HepG2 (cell line): ENCODE results near the gene TRPT1. TPM values are rescaled to one million over a fixed set of nuclear protein-coding genes. Genes with fewer than 3 reads are reported as not detected.

ENCODE experiments used
- AGO2 ChIP-seq: fragments of 200-400 bp; formaldehyde crosslinking; optimal IDR thresholded peaks from 2 replicates; pipeline ENCODE3; 2017; ENCODE audit warnings: mild to moderate bottlenecking, low read depth, low read length, moderate library complexity
- ARNTL ChIP-seq: sonication (generic); formaldehyde crosslinking; IDR thresholded peaks from 2 replicates; pipeline ENCODE4 v1.4.0; 2020; ENCODE audit warnings: mild to moderate bottlenecking, missing genetic modification reagents
- CERS6 ChIP-seq: sonication (generic); formaldehyde crosslinking; IDR thresholded peaks from 2 replicates; pipeline ENCODE4 v1.5.0; 2020; ENCODE audit warnings: missing genetic modification reagents
- EZH2 ChIP-seq: conservative IDR thresholded peaks from 2 replicates; pipeline ENCODE4 v1.6.1; 2012; ENCODE audit warnings: mild to moderate bottlenecking, low read depth, low read length, moderate library complexity
- FOSL1 ChIP-seq: sonication (generic); formaldehyde crosslinking; IDR thresholded peaks from 2 replicates; pipeline ENCODE4 v1.9.0; 2021; ENCODE audit warnings: missing genetic modification reagents, borderline replicate concordance
- FOXM1 ChIP-seq: sonication (generic); formaldehyde crosslinking; IDR thresholded peaks from 2 replicates; pipeline ENCODE4 v1.5.0; 2020; ENCODE audit warnings: missing genetic modification reagents
- KDM6A ChIP-seq: IDR thresholded peaks from 2 replicates; pipeline ENCODE4 v1.6.1; 2016; ENCODE audit warnings: low read depth
- MED1 ChIP-seq: sonication (generic); formaldehyde crosslinking; IDR thresholded peaks from 2 replicates; pipeline ENCODE4 v1.4.0; 2020; ENCODE audit warnings: missing genetic modification reagents
- MTA1 ChIP-seq: sonication (generic); formaldehyde crosslinking; IDR thresholded peaks from 2 replicates; pipeline ENCODE4 v1.4.0; 2020; ENCODE audit warnings: missing genetic modification reagents, mild to moderate bottlenecking, borderline replicate concordance
- PITX1 ChIP-seq: sonication (generic); formaldehyde crosslinking; IDR thresholded peaks from 2 replicates; pipeline ENCODE4 v1.5.1; 2020; ENCODE audit warnings: mild to moderate bottlenecking, missing genetic modification reagents
- PLSCR1 ChIP-seq: sonication (generic); formaldehyde crosslinking; IDR thresholded peaks from 2 replicates; pipeline ENCODE4 v1.5.0; 2020; ENCODE audit warnings: missing genetic modification reagents, mild to moderate bottlenecking, borderline replicate concordance
- POGK ChIP-seq: sonication (generic); formaldehyde crosslinking; conservative IDR thresholded peaks from 2 replicates; pipeline ENCODE4 v1.8.0; 2022; ENCODE audit warnings: mild to moderate bottlenecking, moderate library complexity, missing genetic modification reagents
- RFXANK ChIP-seq: IDR thresholded peaks from 2 replicates; pipeline ENCODE4 v1.6.1; 2016
- SSRP1 ChIP-seq: IDR thresholded peaks from 2 replicates; pipeline ENCODE4 v1.6.1; 2016; ENCODE audit warnings: control low read depth
- USF2 ChIP-seq, 2 experiments: sonication (generic) in 1 of 2; formaldehyde crosslinking in 1 of 2; IDR thresholded peaks; 2 replicates each; pipeline versions ENCODE4 v1.5.1 to v1.6.1; 2011 to 2020; ENCODE audit warnings: borderline replicate concordance in 1 of 2, low read depth in 1 of 2, low read length in 1 of 2, mild to moderate bottlenecking in 1 of 2, missing genetic modification reagents in 1 of 2, moderate library complexity in 1 of 2
- ZFP90 ChIP-seq: sonication (generic); formaldehyde crosslinking; IDR thresholded peaks from 2 replicates; pipeline ENCODE4 v1.8.0; 2022; ENCODE audit warnings: missing genetic modification reagents, mild to moderate bottlenecking, inconsistent platforms, borderline replicate concordance
- ZMYM4 ChIP-seq: sonication (generic); formaldehyde crosslinking; IDR thresholded peaks from 2 replicates; pipeline ENCODE4 v1.8.1; 2023; ENCODE audit warnings: mild to moderate bottlenecking, missing genetic modification reagents
- ZNF20 ChIP-seq: sonication (generic); formaldehyde crosslinking; IDR thresholded peaks from 2 replicates; pipeline ENCODE4 v1.4.0; 2020; ENCODE audit warnings: mild to moderate bottlenecking, moderate library complexity, missing genetic modification reagents
- ZNF282 ChIP-seq: fragments of 450-650 bp; IDR thresholded peaks from 2 replicates; pipeline ENCODE4 v1.6.1; 2018; ENCODE audit not compliant: partially characterized antibody
- ZNF331 ChIP-seq: sonication (generic); formaldehyde crosslinking; IDR thresholded peaks from 2 replicates; pipeline ENCODE4 v1.4.0; 2020; ENCODE audit warnings: missing genetic modification reagents
- ZNF382 ChIP-seq: sonication (generic); formaldehyde crosslinking; IDR thresholded peaks from 2 replicates; pipeline ENCODE4 v1.5.0; 2020; ENCODE audit warnings: missing genetic modification reagents, mild to moderate bottlenecking, borderline replicate concordance
- ZNF597 ChIP-seq: sonication (generic); formaldehyde crosslinking; IDR thresholded peaks from 2 replicates; pipeline ENCODE4 v1.5.0; 2020; ENCODE audit warnings: missing genetic modification reagents
- ZNF670 ChIP-seq: sonication (generic); formaldehyde crosslinking; IDR thresholded peaks from 2 replicates; pipeline ENCODE4 v1.8.0; 2022; ENCODE audit warnings: mild to moderate bottlenecking, missing genetic modification reagents, borderline replicate concordance
- ZNF839 ChIP-seq: sonication (generic); formaldehyde crosslinking; IDR thresholded peaks from 2 replicates; pipeline ENCODE4 v1.4.0; 2020; ENCODE audit warnings: missing genetic modification reagents, mild to moderate bottlenecking, borderline replicate concordance
- polyA plus RNA-seq, 8 experiments: library from polyadenylated mRNA; depleted of rRNA in 3 of 8; stranded (reverse) in 7 of 8; unstranded in 1 of 8; fragments of >200 nt; fragmentation: Illumina TruSeq in 4 of 8; extraction: Trizol in 4 of 8; gene quantifications; 2 replicates each; pipeline versions ENCODE4 v1.2.1 to v1.2.3, GENCODE V29; 2011 to 2016; ENCODE audit warnings: low read depth in 4 of 8, missing spikeins in 1 of 8, mixed read lengths in 1 of 8; ENCODE audit not compliant: insufficient read depth in 1 of 8
- total RNA-seq, 5 experiments: library from RNA; depleted of rRNA; stranded (reverse); fragments of >200 nt; fragmentation: Illumina TruSeq; extraction: Trizol; gene quantifications; 2 replicates each; pipeline ENCODE4 v1.2.3, GENCODE V29; 2016; ENCODE audit warnings: low read depth in 1 of 5

The TRPT1 gene
- total and polyA plus RNA-seq, 2 of the 13 experiments (the other 11 are each of a cell fraction or from before 2014, with no cell fraction given): 24.8 to 40.7 TPM

DNA sequence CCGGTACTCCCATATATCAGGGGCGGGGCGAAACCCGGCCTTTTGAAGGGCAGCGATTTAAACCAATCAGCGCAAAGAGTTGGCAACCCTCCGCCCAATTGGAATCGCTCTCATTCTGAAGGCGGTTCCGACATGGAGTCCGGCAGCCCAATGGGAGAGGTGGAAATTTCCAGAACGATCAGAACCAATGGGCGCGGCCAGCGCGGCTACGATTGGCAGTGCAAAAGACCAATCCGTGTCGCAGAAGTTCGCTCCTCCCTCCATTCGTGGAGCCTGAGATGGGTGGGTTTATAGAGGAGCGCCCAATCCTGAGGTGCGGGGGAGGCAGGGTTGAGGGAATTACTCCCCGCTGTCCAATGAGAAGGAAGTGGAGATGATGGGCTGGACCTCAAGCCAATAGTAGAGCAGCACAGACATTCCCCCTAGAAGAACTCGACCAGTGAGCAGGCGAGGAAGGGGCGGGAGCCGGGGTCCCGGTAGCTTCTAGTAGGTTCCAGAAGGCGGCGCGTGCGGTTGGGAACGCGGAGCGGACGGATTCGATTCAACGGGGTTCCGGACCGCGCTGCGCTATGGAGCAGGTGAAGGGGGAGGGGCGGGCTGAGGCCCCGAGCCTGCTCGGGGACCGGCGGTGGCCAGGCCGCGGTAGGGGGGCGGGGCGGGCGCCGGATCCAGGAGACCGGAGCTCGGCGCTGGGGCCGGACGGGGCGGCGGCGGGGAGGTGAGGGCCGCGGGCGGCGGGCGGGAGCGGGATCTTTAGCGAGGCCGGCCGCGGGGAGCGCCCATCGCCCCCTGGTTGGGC lies 40.1 kb downstream of the TRPT1 start, which contains the start of gene STIP1 (continued):
- TF ChIP-seq PLSCR1: no peak
- TF ChIP-seq ZFP90 (CRISPR knock-in tag): no peak
- TF ChIP-seq ZNF282: no peak
- TF ChIP-seq ZNF670 (CRISPR knock-in tag): no peak
- TF ChIP-seq RFXANK (CRISPR knock-in tag): no peak
- 0 out of 2 replicates have a peak, but pooled peaks have one; percentile 35 for TF ChIP-seq MED1
- no peak for TF ChIP-seq FOSL1 (CRISPR knock-in tag)
- no peak for TF ChIP-seq SSRP1 (CRISPR knock-in tag)
- TF ChIP-seq ZNF597 (CRISPR knock-in tag): no peak
- TF ChIP-seq USF2 (IDR thresholded peaks at IDR 0.05; ENCODE audit: low read depth, low read length): no peak
- no peak for TF ChIP-seq USF2 (CRISPR knock-in tag; IDR thresholded peaks at IDR 0.05; ENCODE audit: borderline replicate concordance)
- TF ChIP-seq FOXM1 (CRISPR knock-in tag): no peak
- TF ChIP-seq ZNF331 (CRISPR knock-in tag): peak; percentile 44; the same call in 1 of the 2 replicates
- TF ChIP-seq POGK (CRISPR knock-in tag): no peak
- no peak for TF ChIP-seq CERS6 (CRISPR knock-in tag)
- no peak for TF ChIP-seq KDM6A (CRISPR knock-in tag)
- no peak for TF ChIP-seq AGO2
- TF ChIP-seq ZNF382 (CRISPR knock-in tag): no peak
- no peak for TF ChIP-seq ARNTL (CRISPR knock-in tag)
- TF ChIP-seq EZH2: no peak
- TF ChIP-seq ZNF20 (CRISPR knock-in tag): no peak
- peak; percentile 33; the same call in 1 of the 2 replicates for TF ChIP-seq ZMYM4
- no peak for TF ChIP-seq ZNF839 (CRISPR knock-in tag)
- TF ChIP-seq MTA1 (CRISPR knock-in tag): no peak
- no peak; the same call in 1 of the 2 replicates for TF ChIP-seq PITX1 (CRISPR knock-in tag)
